GM19043 (cell line): ENCODE results near the gene VIPR2.
"Not testable (repeated sequence)": the region's sequence is repeated elsewhere in the genome, so short reads cannot be mapped to it uniquely, and the experiment has no call there.

ENCODE experiments used
- ATAC-seq: cut with Tn5 transposase; IDR thresholded peaks from one replicate; pipeline ENCODE4 v1.9.1; 2021; ENCODE audit warnings: low read depth; ENCODE audit not compliant: unreplicated experiment

The VIPR2 gene

DNA sequence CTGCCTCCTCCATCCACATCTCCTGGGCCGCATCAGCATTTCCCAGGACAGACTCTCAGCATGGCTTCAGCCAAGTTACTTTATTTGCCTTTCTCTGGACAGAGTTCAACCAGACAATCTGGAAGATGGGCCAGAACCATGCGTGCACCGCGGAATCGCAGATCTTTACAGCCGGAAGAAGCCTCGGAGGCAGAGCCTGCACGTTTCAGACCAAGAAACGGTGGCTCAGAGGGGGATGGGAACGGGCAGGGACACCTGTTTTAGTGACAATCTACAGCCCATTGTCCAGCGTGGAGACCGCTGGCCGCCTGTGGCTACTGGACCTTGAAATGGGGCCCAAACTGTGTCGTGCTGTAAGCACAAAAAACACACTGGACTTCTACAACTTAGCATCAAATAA, 3.5 kb downstream of the VIPR2 start:
- ATAC-seq: no peak

DNA sequence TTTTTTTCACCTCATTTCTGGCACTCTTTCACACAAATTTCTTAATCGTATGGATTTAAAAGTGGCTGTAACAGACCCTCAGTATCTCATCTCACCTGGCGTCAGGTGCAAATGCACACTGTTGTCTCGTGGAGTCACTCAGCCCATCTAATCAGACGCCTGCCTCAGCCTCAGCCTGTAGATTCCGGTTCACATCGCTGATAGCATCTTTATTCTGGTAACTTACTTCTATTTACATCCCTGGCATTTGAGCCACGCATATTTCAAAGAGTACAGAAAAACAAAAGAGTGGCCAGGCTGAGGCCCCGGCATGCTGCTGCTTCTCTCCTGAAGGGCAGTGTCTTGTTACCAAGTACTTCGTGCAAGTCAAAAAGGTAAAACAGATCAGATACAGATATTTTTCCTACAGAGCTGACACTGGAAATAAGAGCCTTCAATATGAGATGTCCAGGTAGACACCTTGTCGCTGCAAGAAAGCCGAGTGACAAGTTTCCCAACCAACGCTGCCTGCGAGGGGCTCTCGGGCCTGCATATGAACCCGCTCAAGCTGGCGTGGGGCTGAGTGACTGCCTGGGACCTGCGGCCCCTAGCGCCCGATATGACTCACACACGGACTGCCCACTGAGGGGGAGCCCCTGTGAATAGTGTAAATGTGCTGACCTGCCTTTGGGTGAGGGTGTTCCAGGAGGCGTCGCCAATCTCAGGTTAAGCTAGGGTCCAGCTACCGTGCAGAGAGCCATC, 4.3 kb downstream of the VIPR2 start:
- no peak for ATAC-seq

DNA sequence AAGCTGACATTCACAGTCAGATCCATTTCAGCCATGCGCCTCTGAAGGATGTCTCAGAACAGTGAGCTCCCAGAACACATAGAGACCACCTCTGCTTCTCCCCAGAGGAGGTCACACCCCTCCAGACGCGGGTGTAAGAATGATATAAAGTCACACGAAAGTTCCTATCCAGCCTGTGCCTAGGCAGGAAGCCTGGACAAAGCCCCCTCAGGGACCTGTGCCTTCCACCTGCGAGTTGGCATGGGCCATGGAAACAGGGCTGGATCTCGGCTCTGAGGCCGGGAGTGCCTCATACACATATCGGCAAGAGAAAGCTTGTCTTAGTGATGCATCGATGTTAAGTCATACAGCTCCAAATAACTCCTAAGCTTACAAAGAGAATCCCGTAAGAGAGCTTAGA, 5.0 kb downstream of the VIPR2 start:
- ATAC-seq: no peak

DNA sequence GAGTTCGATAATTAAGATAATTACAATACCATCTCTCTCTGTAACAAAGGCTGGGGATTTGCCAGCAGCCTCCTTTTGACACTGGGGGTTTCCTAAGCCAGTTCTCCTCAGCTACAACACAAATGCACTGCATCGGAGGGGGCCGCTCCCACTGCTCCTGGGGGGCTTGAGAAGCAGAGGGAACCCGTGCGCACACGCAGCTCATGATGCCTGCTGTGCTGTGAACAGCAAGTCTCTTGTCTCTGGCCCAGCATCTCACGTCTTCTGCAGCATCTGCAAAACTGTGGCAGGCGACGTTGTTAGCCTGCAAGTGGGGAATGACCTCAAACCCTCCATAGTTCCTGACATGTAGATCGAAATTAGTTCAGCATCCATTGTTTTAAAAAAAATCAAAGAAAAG, 5.5 kb downstream of the VIPR2 start:
- no peak for ATAC-seq

DNA sequence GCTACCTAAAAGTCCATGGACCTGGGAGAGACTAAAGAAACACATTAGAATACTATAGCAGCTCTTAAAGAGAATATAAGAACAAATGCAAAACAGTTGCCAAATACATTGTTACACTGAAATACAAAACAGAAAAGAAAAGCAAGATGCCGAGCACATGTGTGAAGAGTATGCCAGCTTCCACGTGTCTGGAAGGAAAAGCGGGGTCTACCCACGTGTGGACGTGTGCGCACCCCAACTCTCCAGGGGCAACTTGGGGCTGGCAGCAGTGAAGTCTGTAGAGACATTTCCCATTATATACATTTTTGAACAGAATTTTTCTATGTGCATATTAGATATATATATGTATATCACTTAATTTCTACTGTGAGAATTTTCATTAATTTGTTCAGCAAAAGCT, 6.2 kb downstream of the VIPR2 start:
- ATAC-seq: no peak

DNA sequence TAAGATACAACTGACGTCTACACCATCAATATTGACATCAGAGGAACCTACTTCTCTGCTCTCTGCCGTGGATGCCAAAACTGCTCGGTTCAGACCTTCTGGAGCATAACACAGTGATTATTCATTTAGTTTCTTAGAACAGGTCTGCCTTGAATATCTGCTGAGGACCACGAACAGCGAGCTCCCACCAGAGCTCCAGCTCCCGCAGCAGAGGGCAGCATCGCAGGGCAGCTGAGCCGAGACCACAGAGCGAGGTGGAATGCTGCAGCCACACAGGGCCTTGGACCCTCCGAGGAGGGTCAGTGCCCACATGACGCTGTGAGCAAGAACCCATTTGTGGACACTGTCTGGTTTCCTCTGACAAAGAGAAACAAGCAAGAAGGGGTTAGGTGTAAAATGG, 6.8 kb downstream of the VIPR2 start:
- ATAC-seq: no peak

DNA sequence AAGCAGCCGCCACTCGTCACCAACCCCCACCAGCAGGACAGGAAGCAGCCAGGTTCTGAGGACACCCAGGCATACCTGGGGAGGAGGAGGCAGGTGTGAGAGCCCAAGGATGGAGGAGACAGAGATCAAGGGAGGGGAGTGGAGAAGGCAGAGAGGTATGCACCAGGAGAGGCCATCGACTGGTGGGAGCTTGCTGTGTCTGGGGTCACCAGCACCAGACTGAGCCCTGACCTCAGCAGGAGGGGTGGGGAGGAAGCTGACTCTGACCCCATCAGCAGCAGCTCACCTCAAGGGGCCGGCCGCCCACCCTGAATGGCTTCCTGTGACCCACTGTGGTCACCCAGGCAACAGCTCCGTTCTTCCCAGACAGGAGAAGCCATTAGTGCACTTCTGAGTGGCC, 7.8 kb downstream of the VIPR2 start:
- no peak for ATAC-seq

DNA sequence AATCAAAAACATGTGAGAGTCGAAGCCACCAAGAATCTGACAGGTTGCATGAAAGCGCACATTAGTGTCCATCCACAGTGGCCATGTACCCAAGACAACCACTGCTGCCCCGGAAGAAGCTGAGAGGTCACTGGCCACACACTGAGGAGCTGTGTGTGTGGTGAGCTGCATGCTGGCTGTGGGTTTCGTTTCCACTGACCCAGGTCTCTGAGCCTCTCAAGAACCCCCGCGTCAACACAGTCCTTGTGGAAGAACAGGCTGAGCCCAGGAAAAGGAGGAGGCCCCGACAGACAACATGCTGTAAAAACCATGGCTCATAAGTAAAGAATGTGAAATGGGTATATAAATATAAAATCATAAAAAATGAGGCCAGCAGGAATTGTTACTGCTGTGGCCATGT, 8.2 kb downstream of the VIPR2 start:
- no peak for ATAC-seq

DNA sequence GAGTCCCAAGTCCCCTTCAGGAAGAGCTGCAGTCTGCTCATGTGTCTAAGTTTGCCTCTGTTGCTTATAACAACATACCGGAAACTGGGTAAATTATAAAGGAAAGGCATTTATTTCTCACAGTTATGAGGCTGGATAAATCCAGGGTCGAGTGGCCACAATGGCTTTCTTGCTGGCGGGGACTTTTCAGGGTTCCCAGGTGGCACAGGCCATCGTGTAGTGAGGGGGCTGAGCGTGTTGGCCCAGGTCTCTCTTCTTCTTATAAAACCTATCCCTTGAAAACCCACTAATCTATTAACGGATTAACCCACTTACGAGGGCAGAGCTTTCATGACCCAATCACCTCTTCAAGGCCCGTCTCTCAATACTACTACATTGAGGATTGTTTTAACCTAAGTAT, 8.7 kb downstream of the VIPR2 start:
- no peak for ATAC-seq

DNA sequence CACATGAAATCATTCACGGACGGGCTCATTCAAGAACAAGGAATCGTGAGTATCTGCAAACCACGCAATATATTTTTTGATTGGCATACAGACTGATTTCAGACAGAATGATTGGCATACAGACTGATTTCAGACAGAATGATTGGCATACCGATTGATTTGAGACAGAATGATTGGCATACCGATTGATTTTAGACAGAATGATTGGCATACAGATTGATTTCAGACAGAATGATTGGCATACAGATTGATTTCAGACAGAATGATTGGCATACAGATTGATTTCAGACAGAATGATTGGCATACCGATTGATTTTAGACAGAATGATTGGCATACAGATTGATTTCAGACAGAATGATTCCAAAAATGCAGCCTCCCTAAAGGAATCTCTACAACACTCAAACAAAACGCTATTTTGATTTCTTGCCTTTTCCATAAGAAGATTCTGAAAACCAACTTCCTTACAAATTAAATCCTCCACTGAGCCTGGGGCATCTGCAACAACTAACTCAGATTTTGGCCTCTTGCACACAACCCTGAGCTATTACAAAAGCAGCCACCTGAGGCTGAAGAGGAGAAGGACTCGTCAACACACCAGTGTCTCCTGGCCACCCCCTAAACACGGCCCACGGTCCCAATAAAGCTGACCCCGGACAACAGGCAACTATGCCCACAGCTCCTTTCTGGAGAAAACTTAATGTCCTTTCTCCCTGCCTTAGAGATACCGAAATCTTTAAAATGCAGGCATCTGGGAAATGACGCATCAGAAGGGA, 11.8 kb downstream of the VIPR2 start:
- ATAC-seq: not testable (repeated sequence)

DNA sequence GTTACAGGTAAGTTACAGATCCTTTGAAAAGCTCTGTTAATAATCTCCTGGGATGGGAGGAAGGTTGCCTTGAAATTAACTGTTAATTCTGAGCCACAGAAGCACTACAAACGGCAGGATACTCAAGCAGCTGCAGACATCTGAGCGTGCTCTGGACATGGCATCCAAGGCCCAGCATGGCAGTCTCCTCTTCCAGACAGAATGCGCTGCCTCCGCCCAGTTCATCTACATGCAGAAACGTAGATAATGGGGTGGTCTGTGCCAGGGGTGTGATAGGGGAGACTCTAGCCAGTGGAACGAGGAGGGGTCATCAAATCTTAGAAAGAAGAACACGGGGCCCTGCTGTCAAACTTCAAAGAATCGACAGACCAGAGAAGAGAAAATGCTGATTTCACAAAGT, 13.8 kb downstream of the VIPR2 start:
- no peak for ATAC-seq

DNA sequence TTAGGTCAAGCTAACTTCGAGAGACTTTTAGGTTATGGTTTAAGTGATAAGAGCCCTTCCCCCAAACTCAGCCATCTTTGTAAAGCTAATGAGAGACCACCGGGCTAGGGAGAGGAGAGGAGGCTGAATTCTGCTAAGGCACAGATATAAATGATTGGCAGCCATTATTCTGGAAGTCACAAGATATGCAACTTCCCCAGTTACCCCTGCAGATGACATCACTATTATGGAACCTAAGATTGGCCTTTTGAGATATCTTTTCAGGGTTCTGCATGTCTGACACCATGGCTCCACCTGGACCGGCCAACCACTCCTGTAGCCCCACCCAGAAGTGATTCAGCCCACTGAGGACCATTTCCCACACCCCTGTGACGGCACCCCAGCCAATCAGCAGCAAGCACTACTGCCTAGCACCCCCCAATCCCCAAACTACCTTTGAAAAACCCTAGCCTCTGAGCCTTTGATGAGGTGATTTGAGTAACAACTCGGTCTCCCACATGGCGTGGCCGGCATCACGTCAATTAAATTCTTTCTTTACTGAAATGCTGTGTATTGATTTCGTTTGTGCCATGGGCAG, 14.4 kb downstream of the VIPR2 start:
- ATAC-seq: no peak

DNA sequence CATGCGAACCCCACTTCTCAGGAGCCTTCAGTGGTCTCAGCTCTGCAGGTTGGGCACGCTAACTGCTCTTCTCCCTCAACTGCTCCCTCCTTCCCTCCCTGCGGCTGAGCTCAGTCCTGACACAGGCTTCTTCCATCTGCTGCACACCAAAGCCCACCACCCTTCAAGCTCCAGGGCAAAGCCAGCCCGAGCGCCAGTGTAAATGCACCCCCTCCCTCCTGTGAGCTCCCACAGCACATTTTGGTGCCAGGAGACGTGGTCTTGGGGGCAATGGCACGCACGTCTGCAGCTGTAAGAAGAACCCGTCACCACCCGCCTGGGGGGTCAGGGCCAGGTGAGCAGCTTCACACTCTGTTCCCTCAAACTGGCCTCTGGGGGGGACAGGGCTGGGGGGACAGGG, 15.9 kb downstream of the VIPR2 start:
- ATAC-seq: no peak

DNA sequence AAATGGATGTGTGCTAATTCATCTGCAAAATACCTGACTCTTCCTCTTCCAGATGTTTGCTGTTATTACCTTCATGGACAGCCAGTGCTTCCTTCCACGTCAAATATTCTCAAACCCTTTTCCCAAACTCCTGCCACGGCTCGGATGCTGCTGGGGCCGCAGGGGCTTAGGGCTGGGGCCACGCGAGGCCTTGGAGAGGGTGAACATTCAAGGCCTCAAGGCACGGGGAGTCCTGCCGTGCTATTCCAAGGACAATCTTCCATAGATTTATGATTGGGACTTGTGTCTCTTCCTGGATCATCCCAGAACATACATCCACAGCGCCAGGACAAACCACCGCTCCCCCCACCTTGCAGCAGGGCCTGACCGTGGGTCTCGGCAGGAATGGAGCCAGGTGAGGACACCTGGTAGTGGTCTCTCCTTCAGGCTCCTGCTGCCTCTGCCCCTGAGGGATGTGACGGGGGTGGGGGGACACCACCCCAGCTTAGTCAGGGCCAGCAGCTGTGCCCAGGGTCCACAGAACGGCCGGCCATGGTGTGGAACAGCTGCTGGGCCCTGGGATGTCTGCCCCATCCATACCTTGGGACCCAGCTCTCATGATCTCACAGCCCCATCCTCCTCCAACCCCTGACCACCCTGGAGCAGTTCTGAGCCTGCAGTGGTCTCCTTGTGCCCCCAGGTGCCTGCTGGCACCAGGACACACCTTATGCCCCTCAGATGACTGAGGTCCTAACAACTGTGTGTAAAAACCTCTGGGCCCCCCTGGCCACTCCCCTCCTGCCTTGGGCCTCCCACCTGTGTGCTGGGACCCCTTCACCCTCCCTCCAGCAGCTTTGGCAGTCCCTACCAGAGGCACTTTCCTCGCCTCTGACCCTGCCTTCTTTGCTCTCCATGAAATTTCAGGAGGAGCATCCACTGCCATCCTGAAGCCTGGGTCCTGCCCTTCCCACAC, 16.7 kb downstream of the VIPR2 start:
- ATAC-seq: no peak

DNA sequence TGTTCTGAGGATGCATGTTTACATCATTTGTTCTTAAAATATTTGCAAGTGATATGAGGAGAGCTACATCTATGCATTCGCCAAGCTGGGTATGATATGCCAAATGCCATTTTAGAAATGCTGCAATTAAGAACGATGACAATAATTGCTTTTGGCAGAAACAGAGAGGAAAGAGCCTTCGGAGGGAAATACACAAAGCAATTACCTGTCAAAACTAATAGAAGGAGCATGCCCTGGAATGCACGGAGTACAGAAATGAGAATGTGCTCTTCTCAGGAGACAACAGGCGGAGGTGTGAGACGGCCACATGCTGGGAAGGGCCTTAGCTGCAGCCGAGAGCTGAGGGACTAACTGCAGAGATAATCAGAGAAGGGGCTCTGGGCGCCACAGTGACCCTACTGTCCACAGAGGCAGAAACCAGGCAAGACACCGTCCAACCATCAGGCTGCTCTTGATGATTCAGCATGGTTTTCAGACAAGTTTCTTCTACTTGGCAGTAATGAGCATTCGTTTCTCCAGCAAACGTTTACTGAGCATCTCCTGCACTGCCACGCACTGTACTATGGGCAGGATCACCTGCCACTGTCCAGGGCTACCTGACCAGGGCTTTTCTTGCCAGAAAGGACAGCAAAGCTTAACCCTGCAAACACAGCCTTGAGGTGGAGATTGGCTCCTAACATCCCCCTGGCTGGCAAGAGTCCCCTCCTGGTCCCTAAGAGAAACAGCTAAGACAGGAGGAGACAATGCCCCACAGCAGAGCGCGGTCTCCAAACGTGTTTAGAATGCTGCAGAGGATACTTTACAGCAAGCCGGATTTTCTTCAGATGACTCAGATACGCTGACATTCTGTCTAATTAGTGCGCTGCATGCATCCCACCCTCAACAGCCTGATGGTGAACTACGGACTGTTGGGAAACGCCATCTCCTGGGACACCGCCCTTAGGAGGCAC, 18.1 kb downstream of the VIPR2 start:
- no peak for ATAC-seq

DNA sequence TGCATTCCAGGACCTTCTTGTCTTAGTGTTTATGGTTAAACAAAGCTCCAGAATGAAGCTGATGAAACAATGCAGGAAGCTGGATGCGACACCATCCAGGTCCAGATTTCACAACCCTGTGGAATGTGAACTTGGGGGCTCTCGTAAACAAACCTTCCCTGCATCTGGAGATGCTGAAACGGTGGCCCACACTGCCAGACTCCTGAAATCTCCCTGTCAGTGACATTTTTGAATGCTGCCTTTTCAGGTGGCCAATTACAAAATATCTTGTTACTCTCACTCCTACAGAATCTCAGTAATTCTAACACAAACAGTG, 18.8 kb downstream of the VIPR2 start:
- no peak for ATAC-seq

DNA sequence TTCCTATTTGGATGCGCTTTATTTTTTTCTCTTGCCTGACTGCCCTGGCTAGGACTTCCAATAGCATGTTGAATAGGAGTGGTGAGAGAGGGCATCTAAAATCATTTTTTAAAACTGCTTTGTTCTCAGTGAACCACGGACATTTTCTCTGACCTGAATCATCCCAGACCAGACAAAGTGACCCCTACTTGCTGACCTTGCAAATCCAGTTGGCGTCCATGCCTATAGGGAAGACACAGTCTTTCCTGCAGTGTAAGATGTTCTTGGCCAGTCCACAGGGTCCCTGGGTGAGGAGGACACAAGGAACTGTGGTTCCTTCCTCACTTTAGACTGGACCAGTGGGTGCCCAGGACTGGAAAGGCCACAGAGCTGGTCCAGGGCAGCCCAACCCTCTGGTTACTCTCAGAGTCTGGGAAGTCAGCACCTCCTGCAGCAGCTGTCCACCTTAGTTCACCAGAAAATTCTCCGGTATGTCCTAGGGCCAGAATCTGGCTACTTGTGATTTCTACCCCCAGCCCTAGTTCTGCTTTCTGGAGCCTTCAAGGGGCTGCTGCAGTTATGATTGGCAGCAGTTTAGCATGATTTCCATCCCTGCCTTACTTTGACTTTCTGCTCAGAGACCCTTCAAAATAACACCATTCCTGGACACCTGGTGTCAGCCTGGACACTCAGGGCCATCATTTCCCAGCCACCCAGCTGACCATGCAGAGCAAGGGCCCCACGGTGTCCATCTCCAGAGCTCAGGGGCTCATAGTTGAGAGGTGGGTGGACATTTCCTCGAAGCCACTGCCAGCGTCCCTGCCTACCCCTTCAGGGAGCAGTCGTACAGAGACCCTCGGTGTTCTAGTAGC, 19.3 kb downstream of the VIPR2 start:
- no peak for ATAC-seq

DNA sequence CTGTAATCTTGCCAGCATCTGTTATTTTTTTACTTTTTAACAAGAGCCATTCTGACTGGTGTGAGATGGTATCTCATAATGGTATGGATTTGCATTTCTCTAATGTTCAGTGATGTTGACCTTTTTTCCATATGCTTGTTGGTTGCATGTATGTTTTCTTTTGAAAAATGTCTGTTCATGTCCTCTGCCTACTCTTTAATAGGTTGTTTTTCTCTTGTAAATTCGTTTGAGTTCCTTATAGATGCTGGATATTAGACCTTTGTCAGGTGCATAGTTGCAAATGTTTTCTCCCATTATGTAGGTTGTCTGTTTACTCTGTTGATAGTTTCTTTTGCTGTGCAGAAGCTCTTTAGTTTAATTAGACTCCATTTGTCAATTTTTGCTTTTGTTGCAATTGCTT, 20.9 kb downstream of the VIPR2 start:
- ATAC-seq: not testable (repeated sequence)

DNA sequence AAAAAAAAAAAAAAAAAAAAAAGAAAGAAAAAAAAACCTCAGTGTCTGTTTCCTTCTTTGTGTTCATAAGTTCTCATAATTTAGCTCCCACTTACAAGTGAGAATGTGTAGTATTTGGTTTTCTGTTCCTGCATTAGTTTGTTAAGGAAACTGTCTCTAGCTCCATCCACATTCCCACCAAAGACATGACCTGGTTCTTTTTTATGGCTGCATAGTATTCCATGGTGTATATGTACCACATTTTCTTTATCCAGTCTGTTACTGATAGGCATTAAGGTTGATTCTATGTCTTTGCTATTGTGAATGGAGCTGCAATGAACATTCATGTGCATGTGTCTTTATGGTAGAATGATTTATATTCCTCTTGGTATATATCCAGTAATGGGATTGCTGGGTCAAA, 21.4 kb downstream of the VIPR2 start:
- not testable (repeated sequence) for ATAC-seq
